ENCODE measurements around the gene EEF1AKMT4.
A peak's percentile ranks its signal among the peaks of the same experiment; 100 is the strongest.
"Not testable (repeated sequence)": the region's sequence is repeated elsewhere in the genome, so short reads cannot be mapped to it uniquely, and the experiment has no call there.

Gene EEF1AKMT4

GRCh38 chr3:184259878-184260723 is 10.6 kb downstream of the EEF1AKMT4 start:
- no peak for DNase-seq (ENCODE audit: low read depth in 2 of 2)

- no peak for DNase-seq (ENCODE audit: low read depth in 2 of 2)
Measured at GRCh38 chr3:184260724-184261269, 11.3 kb downstream of the EEF1AKMT4 start.

GRCh38 chr3:184261270-184261853 is 11.9 kb downstream of the EEF1AKMT4 start, which contains the start of gene CAMK2N2:
CAMK2N2 (minus strand) TSS chr3:184261553; CDS start chr3:184261285, 268 bp downstream.
- DNase-seq (ENCODE audit: low read depth in 2 of 2), result peak in 1 of 2 donors; percentile 23

DNA sequence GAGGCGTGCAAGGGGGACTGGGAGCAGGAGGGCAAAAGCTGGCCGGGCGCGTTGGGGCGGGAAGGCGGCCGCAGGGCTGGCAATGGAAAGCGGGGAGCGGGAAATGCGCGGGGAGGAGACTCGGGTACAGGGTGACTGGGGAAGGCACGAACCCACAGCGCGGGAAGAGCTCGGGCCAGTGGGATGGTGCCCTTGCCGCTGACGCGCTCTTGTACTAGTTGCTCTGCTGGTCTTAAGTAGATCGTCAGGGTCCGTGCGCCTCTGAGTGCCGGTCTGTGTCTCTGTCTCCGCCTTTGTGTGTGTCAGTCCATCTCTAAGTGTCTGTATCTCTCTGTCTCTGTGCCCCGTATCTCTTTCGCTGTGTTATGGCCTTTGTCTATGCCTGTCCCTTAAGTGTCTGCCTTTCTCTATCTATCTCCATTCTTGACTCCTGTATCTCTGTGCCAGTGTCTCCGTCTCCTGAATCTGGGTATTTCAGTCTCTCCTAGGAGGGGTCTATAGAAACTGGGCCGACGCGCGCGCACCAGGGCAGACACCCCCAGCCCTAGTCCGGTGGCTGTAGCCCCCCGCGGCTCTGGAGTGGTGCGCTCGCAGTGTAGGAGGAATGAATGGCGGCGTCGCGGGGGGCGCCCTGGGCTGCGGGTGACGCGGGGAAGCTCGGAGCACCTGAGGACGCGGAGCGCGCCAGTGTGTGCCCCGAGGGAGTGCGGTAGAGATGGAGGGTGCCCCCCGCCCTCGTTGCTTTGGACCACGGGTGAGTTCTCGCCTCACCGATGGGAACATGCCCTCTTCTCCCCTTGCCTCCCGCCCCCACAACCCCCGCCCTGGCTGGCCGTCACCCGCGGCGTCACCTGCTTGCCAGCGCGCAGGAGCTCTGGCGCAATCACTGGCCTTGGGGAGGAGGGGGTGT is 12.6 kb downstream of the EEF1AKMT4 start:
- no peak for DNase-seq (ENCODE audit: low read depth in 2 of 2)

GRCh38 chr3:184262764-184263179 is 13.3 kb downstream of the EEF1AKMT4 start:
- no peak for DNase-seq (ENCODE audit: low read depth in 2 of 2)

- DNase-seq (ENCODE audit: low read depth in 2 of 2), result not testable (repeated sequence)
Measured at GRCh38 chr3:184267249-184267648, 17.8 kb downstream of the EEF1AKMT4 start.

GRCh38 chr3:184272269-184272668 is 22.8 kb downstream of the EEF1AKMT4 start:
- DNase-seq (ENCODE audit: low read depth in 2 of 2), result no peak

GRCh38 chr3:184275381-184275701 is 25.9 kb downstream of the EEF1AKMT4 start:
- no peak for DNase-seq (ENCODE audit: low read depth in 2 of 2)

- DNase-seq (ENCODE audit: low read depth in 2 of 2), result no peak
Measured at GRCh38 chr3:184275961-184276910, 26.8 kb downstream of the EEF1AKMT4 start, which contains the start of gene ECE2. ECE2 (plus strand) TSS chr3:184276022; CDS start chr3:184276154, 132 bp downstream.

GRCh38 chr3:184277366-184277765 is 27.9 kb downstream of the EEF1AKMT4 start:
- no peak for DNase-seq (ENCODE audit: low read depth in 2 of 2)

DNA sequence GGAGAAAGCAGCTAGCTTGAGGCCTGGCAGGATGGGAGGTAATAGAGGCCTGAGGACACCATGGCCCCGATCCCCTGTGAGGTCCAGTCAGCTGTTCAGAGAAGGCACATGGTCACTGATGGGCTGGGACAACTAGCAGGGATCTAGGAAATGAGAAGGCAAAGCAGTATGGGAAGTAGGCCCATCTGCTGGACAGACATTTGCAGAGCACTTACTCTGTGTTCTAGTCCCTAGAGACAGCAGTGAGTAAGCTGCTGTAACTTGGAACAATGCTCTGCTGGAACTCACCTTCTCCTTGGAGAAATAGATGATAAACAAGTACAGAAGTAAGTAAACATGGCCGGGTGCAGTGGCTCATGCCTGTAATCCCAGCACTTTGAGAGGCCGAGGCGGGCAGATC is 33.5 kb downstream of the EEF1AKMT4 start:
- no peak for DNase-seq (ENCODE audit: low read depth in 2 of 2)

DNA sequence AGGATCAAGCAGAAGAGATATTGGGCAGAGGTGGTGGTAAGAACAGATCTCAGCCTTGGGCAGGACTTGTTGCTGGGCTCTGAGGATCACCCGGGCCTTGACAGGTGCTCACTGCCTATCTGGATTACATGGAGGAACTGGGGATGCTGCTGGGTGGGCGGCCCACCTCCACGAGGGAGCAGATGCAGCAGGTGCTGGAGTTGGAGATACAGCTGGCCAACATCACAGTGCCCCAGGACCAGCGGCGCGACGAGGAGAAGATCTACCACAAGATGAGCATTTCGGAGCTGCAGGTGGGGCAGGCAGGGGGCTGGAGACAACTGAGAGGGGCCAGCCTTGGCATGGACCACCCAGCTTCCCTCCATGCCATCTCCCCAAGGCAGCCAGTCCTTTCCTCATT is 34.2 kb downstream of the EEF1AKMT4 start:
- DNase-seq (ENCODE audit: low read depth in 2 of 2), result no peak

DNA sequence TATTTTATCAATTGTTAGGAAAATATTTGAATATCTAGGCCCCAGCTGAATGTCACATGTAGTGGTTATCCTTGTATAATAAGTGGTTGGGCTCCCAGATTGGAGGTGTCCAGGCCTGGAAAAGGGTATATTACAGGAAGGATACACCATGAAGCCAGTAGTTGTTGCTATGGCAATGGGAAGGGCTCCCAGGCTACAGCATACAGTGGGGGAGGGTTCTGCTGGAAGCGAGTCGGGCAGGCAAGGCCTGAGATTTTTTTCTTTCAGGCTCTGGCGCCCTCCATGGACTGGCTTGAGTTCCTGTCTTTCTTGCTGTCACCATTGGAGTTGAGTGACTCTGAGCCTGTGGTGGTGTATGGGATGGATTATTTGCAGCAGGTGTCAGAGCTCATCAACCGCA is 35.2 kb downstream of the EEF1AKMT4 start:
- no peak for DNase-seq (ENCODE audit: low read depth in 2 of 2)

GRCh38 chr3:184289426-184289938 is 40.0 kb downstream of the EEF1AKMT4 start:
- DNase-seq (ENCODE audit: low read depth in 2 of 2), result peak in 1 of 2 donors; percentile 41

GRCh38 chr3:184290331-184290730 is 40.9 kb downstream of the EEF1AKMT4 start:
- no peak for DNase-seq (ENCODE audit: low read depth in 2 of 2)

GRCh38 chr3:184291044-184291737 is 41.7 kb downstream of the EEF1AKMT4 start:
- no peak for DNase-seq (ENCODE audit: low read depth in 2 of 2)

DNA sequence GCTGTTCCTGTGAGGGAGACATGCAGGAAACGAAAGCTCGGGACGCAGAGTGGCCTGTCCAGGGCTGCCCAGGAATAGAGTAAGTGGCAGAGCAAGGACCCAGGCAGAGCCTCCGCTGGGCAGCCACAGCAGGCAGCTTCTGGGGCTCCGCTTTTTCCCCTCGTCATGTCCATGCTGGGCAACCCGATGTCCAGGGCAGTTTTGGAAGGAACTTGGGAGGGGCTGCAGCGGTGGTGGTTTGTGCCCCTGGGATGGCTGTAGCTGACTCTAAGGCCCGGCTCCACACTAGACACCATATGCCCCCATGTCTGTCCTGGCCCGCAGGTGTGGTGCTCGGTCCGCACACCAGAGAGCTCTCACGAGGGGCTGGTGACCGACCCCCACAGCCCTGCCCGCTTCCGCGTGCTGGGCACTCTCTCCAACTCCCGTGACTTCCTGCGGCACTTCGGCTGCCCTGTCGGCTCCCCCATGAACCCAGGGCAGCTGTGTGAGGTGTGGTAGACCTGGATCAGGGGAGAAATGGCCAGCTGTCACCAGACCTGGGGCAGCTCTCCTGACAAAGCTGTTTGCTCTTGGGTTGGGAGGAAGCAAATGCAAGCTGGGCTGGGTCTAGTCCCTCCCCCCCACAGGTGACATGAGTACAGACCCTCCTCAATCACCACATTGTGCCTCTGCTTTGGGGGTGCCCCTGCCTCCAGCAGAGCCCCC is 42.4 kb downstream of the EEF1AKMT4 start:
- DNase-seq (ENCODE audit: low read depth in 2 of 2), result no peak

DNA sequence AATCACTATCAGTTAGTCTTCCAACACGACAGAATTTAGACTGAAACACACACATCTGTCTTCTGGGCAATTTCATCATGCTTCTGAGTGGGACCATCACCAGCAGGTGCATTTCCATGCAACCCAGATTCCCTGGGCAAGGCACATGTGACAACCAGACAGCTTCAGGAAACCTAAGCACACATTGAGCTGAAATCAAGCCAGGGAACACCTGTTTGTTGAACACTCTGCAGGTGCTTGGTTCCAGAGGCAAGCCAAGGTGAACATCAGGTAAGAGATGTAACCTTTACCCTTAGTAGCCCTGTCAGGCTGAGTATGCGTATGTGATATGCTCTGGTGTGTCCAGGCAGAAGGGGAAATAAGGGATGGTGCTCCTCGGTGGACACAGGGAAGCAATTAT is 46.3 kb downstream of the EEF1AKMT4 start:
- no peak for DNase-seq (ENCODE audit: low read depth in 2 of 2)

DNA sequence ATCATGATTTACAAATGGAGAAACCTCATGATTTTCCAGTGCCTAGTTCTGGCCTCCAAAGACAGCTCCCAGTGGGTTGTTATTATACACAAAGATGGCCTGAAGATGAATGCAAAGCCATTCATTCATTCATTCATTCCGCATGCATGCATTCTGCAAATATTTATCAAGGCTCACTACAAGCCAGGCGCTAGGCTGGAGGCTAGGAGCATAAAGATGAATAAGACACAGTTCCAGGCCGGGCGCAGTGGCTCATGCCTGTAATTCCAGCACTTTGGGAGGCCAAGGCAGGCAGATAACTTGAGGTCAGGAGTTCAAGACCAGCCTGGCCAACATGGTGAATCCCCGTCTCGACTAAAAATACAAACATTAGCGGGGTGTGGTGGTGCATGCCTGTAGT is 47.1 kb downstream of the EEF1AKMT4 start:
- no peak for DNase-seq (ENCODE audit: low read depth in 2 of 2)
